Prostate gland (tissue), 2 donors: ENCODE data around the gene PLPPR1. TPM values are rescaled to one million over a fixed set of nuclear protein-coding genes. Genes with fewer than 3 reads are reported as not detected.
A peak's percentile ranks its signal among the peaks of the same experiment; 100 is the strongest.

Source experiments
- DNase-seq: peaks from one replicate; pipeline ENCODE4 v3.0.0-alpha.2; 2019; ENCODE audit warnings: low spot score
- H3K27ac ChIP-seq, 2 donors: fragments of 200-600 bp; sonication (generic); 2 replicates each; pipeline ENCODE4 v1.5.1; 2017 to 2019
- H3K27me3 ChIP-seq: fragments of 200-600 bp; sonication (generic); replicated peaks from 2 replicates; pipeline ENCODE4 v1.5.1; 2019; ENCODE audit not compliant: insufficient read depth
- H3K36me3 ChIP-seq, 2 donors: fragments of 200-600 bp; sonication (generic); 1 replicate in 1 of 2; 2 replicates in 1 of 2; pipeline versions ENCODE4 v1.5.1 to v1.8.1; 2017 to 2019
- H3K4me1 ChIP-seq: fragments of 200-600 bp; sonication (generic); replicated peaks from 2 replicates; pipeline ENCODE4 v1.5.1; 2019
- H3K4me3 ChIP-seq, 2 donors: fragments of 200-600 bp; sonication (generic); 2 replicates each; pipeline ENCODE4 v1.5.1; 2017 to 2019
- H3K9me3 ChIP-seq: fragments of 200-600 bp; sonication (generic); 2 replicates; pipeline ENCODE4 v1.5.1; 2017
- POLR2A ChIP-seq: fragments of 450-650 bp; IDR thresholded peaks from one replicate; pipeline ENCODE4 v1.6.1; 2016; ENCODE audit warnings: antibody characterized with exemption, mild to moderate bottlenecking
- POLR2AphosphoS5 ChIP-seq: sonication (generic); formaldehyde crosslinking; IDR thresholded peaks from one replicate; pipeline ENCODE4 v1.6.1; 2017; ENCODE audit warnings: antibody characterized with exemption
- WGBS: methylation state at CpG from one replicate; pipeline ENCODE4 v1.1.5; 2018; 5-methylcytosine and 5-hydroxymethylcytosine counted together
- intact Hi-C: fragments of 100-400 bp; cut with DNase I; formaldehyde crosslinking; loops from one replicate; pipeline ENCODE4 v1.14.2; 2022
- total RNA-seq, 2 donors: library from RNA; depleted of rRNA; stranded (reverse); fragments of >200 nt; gene quantifications; one replicate each; pipeline ENCODE4 v1.1.0, GENCODE V29; 2016
- TF ChIP-seq, protein P1 (sequence below), 4 experiments: fragments of 200-600 bp in 2 of 4; fragments of 450-650 bp in 2 of 4; sonication (generic) in 2 of 4; IDR thresholded peaks; 1 replicate in 3 of 4; 2 replicates in 1 of 4; pipeline ENCODE4 v1.5.1; 2016 to 2019; ENCODE audit warnings: antibody characterized with exemption in 4 of 4, mild to moderate bottlenecking in 2 of 4, moderate library complexity in 2 of 4

PLPPR1 gene
- total RNA-seq, 2 donors from 2014 or later = 2.8 TPM; not detected in 1

DNA sequence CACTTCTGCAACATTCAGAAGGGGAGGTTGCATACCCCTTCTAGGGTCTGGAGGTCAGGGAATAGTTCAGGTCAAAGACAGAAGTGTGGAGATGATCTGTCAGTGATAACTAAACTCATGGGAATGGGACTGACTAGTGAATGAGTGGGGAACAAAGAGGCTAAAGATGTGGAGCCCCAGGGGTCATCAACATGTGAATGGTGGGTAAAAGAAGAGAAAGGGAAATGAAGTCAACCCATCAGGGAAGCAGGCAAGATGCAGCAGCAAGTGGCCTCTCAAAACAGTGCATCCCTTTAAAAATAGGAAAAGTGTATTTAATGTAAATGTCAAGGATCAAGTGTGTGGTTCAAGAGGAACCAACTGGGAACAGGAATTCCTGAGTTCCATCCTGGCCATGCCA, 69.9 kb downstream of the PLPPR1 start:
- no peak for DNase-seq
- H3K27me3 ChIP-seq = no peaks in the 10 kb centered on the region
- no peak for TF ChIP-seq POLR2AphosphoS5
- TF ChIP-seq, protein P1, sequence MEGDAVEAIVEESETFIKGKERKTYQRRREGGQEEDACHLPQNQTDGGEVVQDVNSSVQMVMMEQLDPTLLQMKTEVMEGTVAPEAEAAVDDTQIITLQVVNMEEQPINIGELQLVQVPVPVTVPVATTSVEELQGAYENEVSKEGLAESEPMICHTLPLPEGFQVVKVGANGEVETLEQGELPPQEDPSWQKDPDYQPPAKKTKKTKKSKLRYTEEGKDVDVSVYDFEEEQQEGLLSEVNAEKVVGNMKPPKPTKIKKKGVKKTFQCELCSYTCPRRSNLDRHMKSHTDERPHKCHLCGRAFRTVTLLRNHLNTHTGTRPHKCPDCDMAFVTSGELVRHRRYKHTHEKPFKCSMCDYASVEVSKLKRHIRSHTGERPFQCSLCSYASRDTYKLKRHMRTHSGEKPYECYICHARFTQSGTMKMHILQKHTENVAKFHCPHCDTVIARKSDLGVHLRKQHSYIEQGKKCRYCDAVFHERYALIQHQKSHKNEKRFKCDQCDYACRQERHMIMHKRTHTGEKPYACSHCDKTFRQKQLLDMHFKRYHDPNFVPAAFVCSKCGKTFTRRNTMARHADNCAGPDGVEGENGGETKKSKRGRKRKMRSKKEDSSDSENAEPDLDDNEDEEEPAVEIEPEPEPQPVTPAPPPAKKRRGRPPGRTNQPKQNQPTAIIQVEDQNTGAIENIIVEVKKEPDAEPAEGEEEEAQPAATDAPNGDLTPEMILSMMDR (IDR thresholded peaks at IDR 0.05) = no peak
- no peak for TF ChIP-seq POLR2A
- no peaks in the 10 kb centered on the region for H3K36me3 ChIP-seq
- H3K9me3 ChIP-seq = no peaks in the 10 kb centered on the region
- no peak overlapping the region for H3K27ac ChIP-seq
- intact Hi-C loops = no loop called here
- no peak overlapping the region for H3K4me3 ChIP-seq
- H3K4me1 ChIP-seq = no peaks in the 10 kb centered on the region

DNA sequence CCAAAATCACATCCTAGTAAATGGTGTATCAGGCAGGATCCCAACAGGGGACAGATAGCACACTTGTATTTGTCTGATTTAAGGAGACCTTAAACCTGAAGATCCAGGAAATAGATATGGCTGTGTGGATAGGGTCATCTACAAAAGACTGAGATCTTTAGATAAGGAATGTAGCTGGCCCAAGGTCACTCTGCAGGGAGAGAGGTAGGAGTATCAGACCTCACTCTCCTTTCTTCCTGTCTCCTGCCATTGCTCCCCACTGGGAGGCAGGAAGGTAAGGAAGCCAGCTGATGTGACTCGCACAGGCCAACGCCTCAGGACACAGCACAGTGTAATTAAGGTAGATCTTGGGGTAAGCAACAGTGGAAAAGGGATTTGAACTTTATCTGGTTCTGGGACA, 85.8 kb downstream of the PLPPR1 start:
- Histone ChIP-seq H3K9me3 (no peaks in the 10 kb centered on the region), H3K36me3 (no peaks in the 10 kb centered on the region), H3K27ac (no peak overlapping the region), H3K4me1 (no peaks in the 10 kb centered on the region), H3K4me3 (no peak overlapping the region), H3K27me3 (no peaks in the 10 kb centered on the region)
- WGBS = 58% methylated on average over 2 of the region's 2 CpGs
- TF ChIP-seq, protein P1 (IDR thresholded peaks at IDR 0.05) = no peak
- TF ChIP-seq POLR2A = no peak
- intact Hi-C loops = no loop called here
- no peak for DNase-seq

DNA sequence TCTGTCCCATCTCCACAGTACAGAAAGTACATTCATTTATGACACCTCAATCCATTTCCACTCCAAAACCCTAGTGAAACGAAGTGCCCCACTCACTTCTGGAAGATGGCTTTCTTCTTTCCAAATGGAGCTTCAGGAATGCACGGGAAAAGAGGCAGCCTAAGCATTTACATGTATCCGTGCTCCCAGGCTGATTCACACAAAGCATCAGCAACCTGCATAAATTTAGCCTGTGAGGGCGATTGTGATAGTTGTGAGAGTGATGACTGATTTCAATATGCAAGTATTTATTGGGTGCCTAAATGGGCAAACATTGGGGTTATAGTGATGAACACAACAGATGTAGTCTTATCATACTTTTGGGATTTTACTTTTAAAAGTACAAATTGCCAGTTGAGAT, 86.6 kb downstream of the PLPPR1 start:
- no peak for DNase-seq
- Histone ChIP-seq H3K4me1 (no peaks in the 10 kb centered on the region), H3K4me3 (no peak overlapping the region), H3K9me3 (no peaks in the 10 kb centered on the region), H3K36me3 (no peaks in the 10 kb centered on the region), H3K27me3 (no peaks in the 10 kb centered on the region), H3K27ac (no peak overlapping the region)
- intact Hi-C loops = no loop called here
- TF ChIP-seq POLR2AphosphoS5 (no peak), POLR2A (no peak)
- TF ChIP-seq, protein P1 (IDR thresholded peaks at IDR 0.05) = no peak
- WGBS = 26% methylated on average over 4 of the region's 4 CpGs

DNA sequence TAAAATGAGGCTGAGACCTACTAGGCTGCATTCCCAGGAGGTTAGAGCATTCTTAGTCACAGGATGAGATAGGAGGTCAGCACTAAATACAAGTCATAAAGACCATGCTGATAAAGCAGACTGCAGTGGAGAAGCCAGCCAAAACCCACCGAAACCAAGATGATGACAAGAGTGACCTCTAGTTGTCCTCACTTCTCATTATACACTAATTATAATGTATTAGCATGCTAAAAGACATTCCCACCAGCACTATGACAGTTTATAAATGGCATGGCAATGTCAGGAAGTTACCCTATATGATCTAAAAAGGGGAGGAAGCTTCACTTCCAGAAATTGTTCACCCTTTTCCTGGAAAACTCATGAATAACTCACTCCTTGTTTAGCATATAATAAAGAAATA, 88.6 kb downstream of the PLPPR1 start:
- Histone ChIP-seq H3K36me3 (no peaks in the 10 kb centered on the region), H3K4me1 (no peaks in the 10 kb centered on the region), H3K27ac (no peak overlapping the region), H3K4me3 (no peak overlapping the region), H3K27me3 (no peaks in the 10 kb centered on the region), H3K9me3 (no peaks in the 10 kb centered on the region)
- DNase-seq = no peak
- intact Hi-C loops = no loop called here
- 13% methylated on average over 1 of the region's 1 CpG for WGBS
- no peak for TF ChIP-seq POLR2A

DNA sequence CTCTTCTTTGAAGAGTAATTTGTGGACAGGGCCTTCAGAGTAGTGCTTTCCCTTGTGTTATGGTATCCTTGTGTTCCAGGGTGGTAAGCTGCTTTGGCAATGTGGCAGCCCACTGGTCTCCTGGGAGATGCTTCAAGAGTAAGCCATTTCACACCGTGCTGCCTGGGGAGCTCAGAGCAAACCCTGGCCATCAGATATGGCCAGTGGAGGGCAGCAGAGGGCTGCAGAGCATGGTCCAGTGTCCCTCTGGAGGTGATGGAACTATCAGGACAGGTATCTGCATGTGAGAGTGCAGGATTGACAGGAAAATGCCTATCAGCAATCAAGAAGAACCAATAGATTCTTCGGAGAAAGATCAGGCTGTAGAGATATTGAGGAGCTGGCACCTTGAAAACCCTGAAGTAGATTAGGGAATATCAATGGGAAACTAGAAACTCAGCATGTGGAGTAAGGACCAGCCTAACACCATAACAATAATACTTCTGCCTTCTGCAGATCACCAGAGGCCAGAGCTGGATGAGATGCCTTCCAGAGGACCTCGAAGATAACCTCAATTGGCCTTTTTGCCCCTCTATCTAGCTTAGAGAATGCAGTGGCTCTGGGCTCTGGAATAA, 90.8 kb downstream of the PLPPR1 start:
- WGBS = 31% methylated on average over 3 of the region's 3 CpGs
- Histone ChIP-seq H3K4me1 (no peaks in the 10 kb centered on the region), H3K36me3 (no peaks in the 10 kb centered on the region), H3K9me3 (no peaks in the 10 kb centered on the region), H3K27me3 (no peaks in the 10 kb centered on the region), H3K4me3 (no peak overlapping the region), H3K27ac (no peak overlapping the region)
- intact Hi-C loops = no loop called here
- peak; percentile 51 for DNase-seq
- TF ChIP-seq POLR2A = no peak
- TF ChIP-seq, protein P1 (IDR thresholded peaks at IDR 0.05) = peak; percentile 12 to 66 (median 54)
